ENCODE results near the gene SMTNL2. TPM values are rescaled to one million over a fixed set of nuclear protein-coding genes. Genes with fewer than 3 reads are reported as not detected.
"Not testable (repeated sequence)": the region's sequence is repeated elsewhere in the genome, so short reads cannot be mapped to it uniquely, and the experiment has no call there.

SMTNL2 gene
- total RNA-seq, 2 donors from 2014 or later, result 13.2 to 13.3 TPM

GRCh38 chr17:4639301-4640059 is 55.2 kb downstream of the SMTNL2 start:
- intact Hi-C loops (cut with DNase I); ATAC-seq: not testable (repeated sequence)

GRCh38 chr17:4640569-4641188 is 56.4 kb downstream of the SMTNL2 start:
- intact Hi-C loops (cut with DNase I); DNase-seq; ATAC-seq: not testable (repeated sequence)

More at GRCh38 chr17:4639301-4640059, 55.2 kb downstream of the SMTNL2 start:
- DNase-seq, result not testable (repeated sequence)

- DNase-seq (no peak), ATAC-seq (peak; percentile 38 to 83)
- intact Hi-C loops (cut with DNase I), result no loop called here
Observed at GRCh38 chr17:4641297-4642195, 57.2 kb downstream of the SMTNL2 start, which contains the start of gene ALOX15. ALOX15 (minus strand) TSS chr17:4641678; CDS start chr17:4641651, 27 bp downstream.

DNA sequence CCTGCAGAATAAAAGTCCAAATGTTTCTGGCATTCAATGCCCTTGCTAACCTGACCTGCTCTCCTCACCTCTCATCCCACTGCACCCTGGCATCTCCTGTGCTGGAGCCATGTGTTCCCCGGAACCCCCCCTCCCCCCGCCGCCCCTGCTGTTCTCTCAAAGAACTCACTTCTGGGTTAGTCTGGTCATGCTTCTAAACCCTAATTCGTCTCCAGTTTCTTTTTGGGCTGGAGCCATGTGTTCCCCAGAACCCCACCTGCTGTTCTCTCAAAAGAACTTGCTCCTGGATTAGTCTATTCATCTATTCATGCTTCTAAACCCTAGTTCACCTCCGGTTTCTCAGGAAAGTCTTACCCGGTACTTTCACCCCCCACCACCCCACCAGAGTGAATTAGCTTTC is 58.0 kb downstream of the SMTNL2 start:
- DNase-seq (no peak), ATAC-seq (no peak)
- intact Hi-C loops (cut with DNase I), result no loop called here

GRCh38 chr17:4643676-4644075 is 59.3 kb downstream of the SMTNL2 start:
- ATAC-seq, result no peak
- intact Hi-C loops (cut with DNase I), result no loop called here
- DNase-seq, result no peak

- no peak for DNase-seq
- no peak for ATAC-seq
Observed at GRCh38 chr17:4645642-4646041, 61.3 kb downstream of the SMTNL2 start.

GRCh38 chr17:4648741-4649140 is 64.4 kb downstream of the SMTNL2 start:
- intact Hi-C loops (cut with DNase I), result no loop called here
- DNase-seq (no peak), ATAC-seq (peak in 1 of 2 donors; percentile 55)

More at GRCh38 chr17:4645642-4646041, 61.3 kb downstream of the SMTNL2 start:
- intact Hi-C loops (cut with DNase I), result no loop called here

DNA sequence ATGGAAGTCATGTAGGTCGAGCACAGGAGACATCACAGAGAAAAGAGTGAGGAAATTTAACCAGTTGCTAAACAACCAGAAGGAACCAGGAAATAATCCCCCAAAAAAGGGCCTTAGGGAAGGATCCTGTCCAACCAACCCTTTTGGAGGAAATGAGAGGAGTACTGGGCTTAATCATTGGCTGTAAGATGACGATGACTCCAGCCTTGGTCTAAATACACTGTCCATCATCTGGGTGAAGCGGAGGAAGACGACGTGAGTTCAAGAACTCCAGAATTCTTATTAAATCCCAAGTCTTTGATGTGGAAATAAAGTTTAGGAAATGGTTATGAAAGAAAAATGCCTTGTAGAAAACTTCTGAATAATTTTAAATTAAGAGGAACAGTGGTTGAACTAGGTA is 68.7 kb downstream of the SMTNL2 start:
- intact Hi-C loops (cut with DNase I), result no loop called here
- no peak for ATAC-seq
- no peak for DNase-seq

GRCh38 chr17:4655933-4656332 is 71.6 kb downstream of the SMTNL2 start:
- intact Hi-C loops (cut with DNase I); DNase-seq; ATAC-seq: not testable (repeated sequence)

GRCh38 chr17:4657678-4658077 is 73.3 kb downstream of the SMTNL2 start:
- intact Hi-C loops (cut with DNase I), result no loop called here
- ATAC-seq, result peak in 1 of 2 donors; percentile 27
- no peak for DNase-seq

Other genes starting within 250 kb of the SMTNL2 start
- 10 to 100 TPM; 52.7 to 53.4 TPM for gene UBE2G1, start 217.9 kb upstream of the SMTNL2 start, total RNA-seq
- under 1 TPM; 0.42 to 0.59 TPM for gene SPNS3, start 150.6 kb upstream of the SMTNL2 start, total RNA-seq
- gene SPNS2, start 85.6 kb upstream of the SMTNL2 start, total RNA-seq, result 10 to 100 TPM; 14.2 to 23.4 TPM
- 10 to 100 TPM; 17.6 to 34.9 TPM for gene MYBBP1A, start 29.1 kb upstream of the SMTNL2 start, total RNA-seq
- not detected for gene GGT6, start 24.0 kb upstream of the SMTNL2 start, total RNA-seq
- 10 to 100 TPM in 1 of 2 donors, 1 to 10 TPM in 1; 4.7 to 11.7 TPM for gene ALOX15, start 57.1 kb downstream of the SMTNL2 start, total RNA-seq
- 10 to 100 TPM; 36.4 to 38.7 TPM for gene PELP1, start 119.6 kb downstream of the SMTNL2 start, total RNA-seq
- gene ARRB2, start 126.1 kb downstream of the SMTNL2 start, total RNA-seq, result 10 to 100 TPM; 30.7 to 43.5 TPM
- 10 to 100 TPM; 16.9 to 17.6 TPM for gene MED11, start 146.9 kb downstream of the SMTNL2 start, total RNA-seq
- gene ZMYND15, start 155.3 kb downstream of the SMTNL2 start, total RNA-seq, result under 1 TPM; 0.21 to 0.39 TPM
- gene CXCL16, start 155.4 kb downstream of the SMTNL2 start, total RNA-seq, result 1 to 10 TPM; 6.5 to 8.2 TPM
- gene TM4SF5, start 187.4 kb downstream of the SMTNL2 start, total RNA-seq, result not detected
- gene VMO1, start 201.8 kb downstream of the SMTNL2 start, total RNA-seq, result 1 to 10 TPM in 1 of 2 donors, under 1 TPM in 1; 0.81 to 1.1 TPM
- gene GLTPD2, start 204.4 kb downstream of the SMTNL2 start, total RNA-seq, result not detected
- 100 to 1,000 TPM; 145 to 147 TPM for gene PSMB6, start 211.6 kb downstream of the SMTNL2 start, total RNA-seq
- 10 to 100 TPM; 14.7 to 14.9 TPM for gene PLD2, start 222.6 kb downstream of the SMTNL2 start, total RNA-seq
- gene MINK1, start 248.8 kb downstream of the SMTNL2 start, total RNA-seq, result 10 to 100 TPM; 40.1 to 42.2 TPM